T-helper 2 cell (primary cell): ENCODE data around the gene ANKS1B.
"Not testable (repeated sequence)": the region's sequence is repeated elsewhere in the genome, so short reads cannot be mapped to it uniquely, and the experiment has no call there.

Experiments used
- DNase-seq, 5 experiments: peaks; one replicate each; pipeline versions ENCODE4 v3.0.0 to v3.0.0-alpha.2; 2012 to 2022

ANKS1B gene

GRCh38 chr12:99861731-99862130, 123.0 kb downstream of the ANKS1B start:
- DNase-seq: no peak

DNA sequence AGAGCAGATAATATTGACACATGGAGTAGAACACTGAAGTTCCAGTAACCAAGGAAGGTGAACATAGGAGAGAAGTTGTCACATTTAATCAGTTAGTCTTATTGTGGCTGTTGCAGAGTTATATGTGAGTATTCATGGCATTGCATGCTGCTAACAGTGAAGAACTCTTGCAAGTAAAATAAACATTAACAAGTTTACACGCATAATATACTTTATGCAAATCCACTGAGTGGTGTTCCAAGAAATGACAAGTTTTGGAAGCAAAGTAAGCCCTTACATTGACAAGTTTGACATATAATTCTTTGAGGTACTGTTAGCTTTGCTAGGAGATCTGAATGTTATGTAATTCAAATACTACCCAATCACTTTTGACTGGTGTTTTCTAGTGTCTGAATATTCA, 125.6 kb downstream of the ANKS1B start:
- no peak for DNase-seq

DNA sequence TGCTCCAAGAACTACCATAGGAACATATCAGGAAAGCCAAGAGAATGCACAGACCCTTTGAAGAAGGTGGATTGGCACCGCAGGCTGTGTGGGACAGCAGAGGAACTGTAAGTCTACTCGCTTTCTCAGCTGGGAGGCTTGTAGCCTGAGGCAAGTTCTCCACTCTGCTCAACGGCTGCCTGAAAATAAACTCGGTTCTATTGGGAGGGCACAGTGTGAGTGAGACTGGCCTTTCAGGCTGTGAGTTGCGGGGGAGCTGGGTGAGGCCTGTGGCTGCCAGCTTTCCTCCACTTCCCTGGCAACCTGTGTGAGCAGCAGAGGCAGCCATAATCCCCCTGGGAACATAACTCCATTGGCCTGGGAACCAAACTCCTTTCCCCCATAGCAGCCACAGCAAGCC, 132.1 kb downstream of the ANKS1B start:
- no peak for DNase-seq

DNA sequence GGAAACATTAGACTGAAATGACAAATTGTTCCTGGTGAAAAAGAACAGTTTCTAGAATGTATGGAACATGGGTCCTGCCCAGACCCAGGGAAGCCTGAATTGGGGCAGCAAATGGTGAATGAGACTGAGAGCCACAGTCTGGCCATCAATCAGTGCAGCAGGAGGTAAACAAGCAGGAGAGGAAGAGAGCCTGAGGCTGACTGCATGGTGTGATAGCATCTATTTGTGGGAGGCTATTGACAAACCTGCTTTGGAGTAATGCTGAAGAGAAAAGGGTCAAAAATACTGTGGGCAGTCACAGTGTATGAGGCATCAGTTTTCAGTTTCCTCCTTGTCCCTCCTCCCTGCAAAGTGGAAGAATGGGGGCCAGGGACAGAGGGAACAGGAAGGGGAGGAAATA, 136.8 kb downstream of the ANKS1B start:
- DNase-seq: no peak

GRCh38 chr12:99834710-99835109, 150.0 kb downstream of the ANKS1B start:
- no peak for DNase-seq

GRCh38 chr12:99833397-99833796, 151.3 kb downstream of the ANKS1B start:
- no peak for DNase-seq

DNA sequence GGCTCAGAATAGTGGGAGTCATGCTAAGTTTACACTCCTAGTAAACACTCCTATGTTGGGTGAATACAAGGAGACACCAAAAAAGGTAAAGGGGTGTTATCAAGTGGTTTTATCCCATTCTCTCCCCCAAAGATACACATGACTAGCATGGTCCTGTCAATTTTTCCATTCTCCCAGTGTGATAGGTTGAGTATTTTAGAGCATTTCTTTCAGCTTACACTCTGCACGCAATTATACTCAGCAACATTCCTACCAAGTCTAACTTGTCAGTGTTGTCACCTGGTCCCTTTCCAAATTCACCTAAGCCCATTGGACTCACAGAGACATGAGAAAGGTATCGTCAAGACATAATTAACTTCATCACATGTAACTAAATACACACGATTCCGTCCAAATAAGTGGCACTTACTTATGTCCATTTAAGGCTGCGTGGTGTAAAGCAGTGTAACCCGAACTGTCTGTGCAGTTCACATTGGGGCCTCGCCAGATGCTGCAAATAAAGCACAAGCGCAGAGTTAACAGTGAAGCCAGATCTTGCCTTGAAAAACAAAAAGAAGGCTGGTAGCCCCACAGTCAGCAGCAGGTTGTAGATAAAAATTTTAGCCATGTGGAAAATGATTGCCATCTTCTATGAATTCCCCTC, 159.7 kb downstream of the ANKS1B start:
- DNase-seq: no peak

- no peak for DNase-seq
Measured at GRCh38 chr12:99822273-99822672, 162.5 kb downstream of the ANKS1B start.

- peak in 1 of 5 experiments; percentile 54 for DNase-seq
Measured at GRCh38 chr12:99810718-99811593, 173.8 kb downstream of the ANKS1B start.

DNA sequence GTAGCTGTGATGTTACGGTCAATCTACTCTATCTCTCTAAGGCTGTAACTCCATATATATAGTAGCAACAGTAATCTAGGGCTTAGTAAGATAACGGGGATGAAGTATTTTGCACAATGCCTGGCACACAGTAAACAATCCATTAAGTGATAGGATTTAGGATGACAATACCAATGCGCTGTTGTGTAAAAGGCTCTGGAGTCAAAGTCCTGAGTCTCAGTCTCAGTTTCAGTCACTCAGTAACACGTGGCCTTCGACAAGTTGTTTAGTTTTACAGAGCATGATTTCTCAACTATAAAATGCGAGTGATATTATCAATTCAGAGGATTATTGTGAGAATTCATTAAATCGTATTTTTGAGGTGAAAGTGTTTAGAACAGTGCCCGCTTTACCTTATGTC, 174.8 kb downstream of the ANKS1B start:
- peak in 1 of 5 experiments; percentile 13 for DNase-seq

DNA sequence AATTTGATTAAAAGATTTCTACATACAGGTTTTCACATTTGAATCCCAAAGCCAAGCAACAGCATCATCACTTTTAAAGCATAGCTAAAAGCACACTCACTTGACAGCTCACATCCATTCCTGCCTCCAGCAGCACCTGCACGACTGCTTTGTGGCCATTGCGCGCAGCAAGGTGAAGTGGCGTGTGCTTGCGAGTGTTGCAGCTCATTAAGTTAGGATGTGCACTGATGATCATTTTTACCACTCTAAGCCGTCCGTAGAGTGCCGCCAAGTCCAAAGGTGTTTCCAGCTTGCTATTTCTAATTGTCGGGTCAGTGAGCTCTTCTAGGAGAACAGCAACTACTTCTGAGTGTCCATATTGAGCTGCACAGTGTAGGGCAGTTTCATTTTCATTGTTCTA, 178.4 kb downstream of the ANKS1B start:
- DNase-seq: no peak

- no peak for DNase-seq
Measured at GRCh38 chr12:99804715-99805114, 180.0 kb downstream of the ANKS1B start.

DNA sequence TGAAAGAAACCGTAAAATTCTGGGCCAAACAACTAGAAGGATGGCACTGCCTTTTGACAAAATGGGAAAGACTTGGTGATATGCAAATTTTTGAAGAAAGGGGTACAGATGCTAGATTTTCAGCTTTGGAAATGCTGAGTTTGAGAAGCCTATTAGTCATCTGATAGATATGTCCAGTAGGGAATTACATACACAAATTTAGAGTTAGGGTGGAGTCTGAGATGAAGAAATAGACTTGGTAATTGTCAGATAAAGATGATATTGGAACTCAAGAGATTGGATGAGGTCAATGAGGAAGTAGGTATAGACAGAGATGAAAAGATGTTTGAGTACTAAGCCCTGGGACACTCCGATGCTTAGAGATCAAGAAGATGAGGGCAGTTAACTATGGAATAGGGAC, 184.1 kb downstream of the ANKS1B start:
- DNase-seq: no peak

- DNase-seq: not testable (repeated sequence)
Measured at GRCh38 chr12:99797931-99798330, 186.8 kb downstream of the ANKS1B start.

- no peak for DNase-seq
Measured at GRCh38 chr12:99783421-99783820, 201.3 kb downstream of the ANKS1B start.

DNA sequence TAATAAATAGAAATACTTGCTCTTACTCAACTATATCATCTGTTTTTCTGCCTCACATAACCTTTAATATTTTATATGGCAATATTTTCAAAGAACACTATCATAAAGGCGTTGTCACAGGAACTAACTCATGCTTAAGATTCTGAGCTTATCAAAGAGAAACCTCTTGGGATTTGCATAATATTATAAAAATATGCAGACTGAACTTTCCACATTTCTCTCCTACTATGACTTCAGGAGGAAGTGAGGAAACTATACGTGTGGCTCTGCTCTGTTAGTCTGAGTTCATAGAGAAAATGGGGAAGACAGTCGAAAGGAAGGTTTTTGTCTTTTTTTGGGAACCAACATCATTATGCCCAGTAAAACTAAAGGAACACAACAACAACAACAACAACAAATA, 212.5 kb downstream of the ANKS1B start:
- DNase-seq: no peak

GRCh38 chr12:99771659-99772058, 213.1 kb downstream of the ANKS1B start:
- no peak for DNase-seq

- no peak for DNase-seq
Measured at GRCh38 chr12:99769396-99769980, 215.2 kb downstream of the ANKS1B start.

DNA sequence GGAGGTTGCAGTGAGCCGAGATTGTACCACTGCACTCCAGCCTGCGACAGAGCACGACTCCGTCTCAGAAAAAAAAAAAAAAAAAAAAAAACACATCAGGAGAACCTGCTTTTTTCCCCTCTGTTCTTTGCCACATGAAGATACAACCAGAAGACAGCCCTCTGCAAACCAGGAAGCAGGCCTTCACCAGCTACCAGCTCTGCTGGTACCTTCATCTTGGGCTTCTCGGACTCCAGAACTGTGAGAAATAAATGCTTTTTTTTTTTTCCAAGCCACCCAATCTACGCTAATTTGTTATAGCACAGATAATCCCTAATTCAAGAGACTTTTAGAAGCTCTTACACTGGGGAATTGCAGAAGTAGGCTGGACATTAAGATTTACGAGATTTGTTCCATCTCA, 216.0 kb downstream of the ANKS1B start:
- no peak for DNase-seq

- peak in 1 of 5 experiments; percentile 4 for DNase-seq
Measured at GRCh38 chr12:99767809-99768208, 216.9 kb downstream of the ANKS1B start.

GRCh38 chr12:99766408-99766807, 218.3 kb downstream of the ANKS1B start:
- no peak for DNase-seq

DNA sequence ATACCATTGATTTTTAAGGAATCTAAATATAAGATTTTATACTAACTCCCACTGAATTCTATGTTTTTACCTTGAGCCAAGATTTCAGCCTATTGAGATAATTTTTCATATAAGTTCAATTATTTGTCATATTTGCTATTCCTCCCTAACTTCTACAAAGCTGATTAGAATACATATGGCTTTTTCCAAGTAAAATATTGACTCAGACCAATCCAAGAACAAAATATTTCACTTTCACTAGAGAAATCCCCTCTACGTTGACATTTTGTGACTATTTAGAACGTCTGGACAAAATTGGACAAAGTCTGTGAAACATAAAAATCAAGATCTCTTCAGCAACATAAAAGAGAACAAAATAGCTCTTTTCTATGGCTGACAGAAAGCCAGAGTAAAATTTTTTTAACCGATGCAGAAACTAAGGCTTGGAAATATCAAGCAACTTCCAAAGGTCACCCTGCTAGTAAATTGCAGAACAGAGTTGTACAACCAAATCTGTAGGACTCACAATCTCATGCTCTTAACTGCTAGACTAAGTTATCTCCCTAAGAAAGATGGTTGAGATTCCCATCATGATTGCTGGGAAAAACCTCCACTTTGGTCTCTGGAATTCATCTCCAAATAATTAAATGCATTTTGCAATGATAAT, 219.1 kb downstream of the ANKS1B start:
- no peak for DNase-seq

DNA sequence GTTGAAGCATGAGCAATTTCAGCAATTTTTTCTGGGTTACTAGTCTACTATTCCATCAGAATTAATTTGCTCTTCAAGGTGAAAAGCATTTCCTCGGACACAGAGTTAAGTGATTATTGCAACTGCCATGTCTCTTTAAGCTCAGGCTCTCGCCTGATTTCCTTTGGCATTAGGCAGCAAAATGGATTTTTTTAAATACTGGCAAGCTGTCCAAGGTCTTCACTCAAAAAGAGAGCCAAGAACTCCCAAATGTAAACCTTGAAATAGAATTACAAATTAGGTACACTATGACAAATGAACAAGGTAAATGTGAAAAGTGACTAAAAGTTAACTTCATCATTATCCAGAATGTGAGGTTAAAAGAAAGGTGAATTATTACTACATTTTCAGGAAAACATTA, 225.3 kb downstream of the ANKS1B start:
- DNase-seq: no peak
